ENCODE measurements around the gene ZSCAN10.

- TF ChIP-seq EZH2 (IDR thresholded peaks at IDR 0.05; ENCODE audit: low read length, missing control alignments) = no peak
- no peak for TF ChIP-seq CTCF (conservative IDR thresholded peaks at IDR 0.05 in 1 of 2, IDR thresholded peaks at IDR 0.05 in 1 of 2; ENCODE audit: low read depth in 1 of 2, low read length in 2 of 2)
These were observed 33.9 kb downstream of the ZSCAN10 start, which contains the start of gene IL32 for GRCh38 chr16:3065069-3065741.
